ENCODE measurements around the gene TARBP2.

DNA sequence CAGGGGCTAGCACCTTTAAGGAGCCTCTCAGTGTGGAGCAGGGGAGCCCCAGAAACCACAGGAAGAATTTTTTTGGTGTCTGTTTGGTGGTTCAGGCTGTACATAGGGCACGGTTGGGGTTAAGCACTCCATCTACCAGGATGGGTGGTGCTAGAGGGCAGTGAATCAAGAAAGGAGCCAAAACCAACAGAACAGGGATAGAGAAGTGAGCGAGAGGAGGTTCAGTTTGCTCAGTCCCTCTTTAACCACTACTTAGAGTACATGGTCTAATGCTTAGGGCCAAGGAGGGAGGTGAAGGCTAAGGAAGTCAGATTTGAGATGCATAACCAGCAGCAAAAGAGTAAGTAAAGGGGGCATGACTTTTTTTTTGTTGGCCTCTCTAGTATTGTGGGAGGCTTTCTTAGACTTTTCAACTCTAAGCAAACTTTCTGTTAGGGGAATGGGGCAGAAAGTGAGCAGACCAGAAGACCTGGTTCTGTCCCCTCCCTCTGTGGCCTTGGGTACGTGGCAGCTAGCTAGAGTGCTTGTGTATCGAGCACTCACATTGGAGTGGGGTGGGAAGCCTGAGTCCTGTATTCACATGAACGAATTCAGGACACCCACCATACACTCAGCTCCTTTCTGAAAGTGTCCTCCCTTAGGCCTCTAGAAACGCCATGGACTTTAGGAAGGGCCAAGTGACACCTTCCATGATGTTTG, 12.8 kb downstream of the TARBP2 start:
- TF ChIP-seq ZNF610 (tag by site-specific recombination; IDR thresholded peaks at IDR 0.05; ENCODE audit: borderline replicate concordance) (no peak), ZNF48 (tag by site-specific recombination; IDR thresholded peaks at IDR 0.05) (no peak), ZNF747 (tag by site-specific recombination; IDR thresholded peaks at IDR 0.05) (no peak), ZNF335 (tag by site-specific recombination; conservative IDR thresholded peaks at IDR 0.05) (no peak)

All from HEK293 (cell line).